GM21528 (cell line): ENCODE measurements around the gene DUSP15.
"Not testable (repeated sequence)": the region's sequence is repeated elsewhere in the genome, so short reads cannot be mapped to it uniquely, and the experiment has no call there.

ENCODE experiments used
- ATAC-seq: cut with Tn5 transposase; IDR thresholded peaks from one replicate; pipeline ENCODE4 v1.9.1; 2021; ENCODE audit warnings: mild to moderate bottlenecking, moderate library complexity; ENCODE audit not compliant: unreplicated experiment, low FRiP score

DUSP15 gene

DNA sequence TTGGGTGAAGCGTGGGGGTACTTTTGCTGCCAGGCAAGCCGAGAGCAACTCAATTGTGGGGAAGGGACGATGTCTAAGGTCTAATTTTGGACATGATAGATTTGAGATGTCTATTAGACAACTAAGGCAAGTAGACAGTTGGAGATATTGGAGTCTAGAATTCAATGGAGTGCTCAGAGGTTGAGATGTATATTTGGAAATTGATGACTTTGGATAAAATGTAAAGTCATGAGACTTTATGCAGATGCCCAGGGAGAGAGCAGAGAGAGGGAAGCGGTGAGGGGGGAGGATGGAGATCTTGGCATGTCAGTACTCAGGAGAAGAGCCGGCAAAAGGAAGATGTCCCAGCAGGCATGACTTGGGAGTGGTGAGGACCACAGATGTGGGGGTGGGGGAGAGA lies 44.3 kb downstream of the DUSP15 start:
- ATAC-seq, result no peak

DNA sequence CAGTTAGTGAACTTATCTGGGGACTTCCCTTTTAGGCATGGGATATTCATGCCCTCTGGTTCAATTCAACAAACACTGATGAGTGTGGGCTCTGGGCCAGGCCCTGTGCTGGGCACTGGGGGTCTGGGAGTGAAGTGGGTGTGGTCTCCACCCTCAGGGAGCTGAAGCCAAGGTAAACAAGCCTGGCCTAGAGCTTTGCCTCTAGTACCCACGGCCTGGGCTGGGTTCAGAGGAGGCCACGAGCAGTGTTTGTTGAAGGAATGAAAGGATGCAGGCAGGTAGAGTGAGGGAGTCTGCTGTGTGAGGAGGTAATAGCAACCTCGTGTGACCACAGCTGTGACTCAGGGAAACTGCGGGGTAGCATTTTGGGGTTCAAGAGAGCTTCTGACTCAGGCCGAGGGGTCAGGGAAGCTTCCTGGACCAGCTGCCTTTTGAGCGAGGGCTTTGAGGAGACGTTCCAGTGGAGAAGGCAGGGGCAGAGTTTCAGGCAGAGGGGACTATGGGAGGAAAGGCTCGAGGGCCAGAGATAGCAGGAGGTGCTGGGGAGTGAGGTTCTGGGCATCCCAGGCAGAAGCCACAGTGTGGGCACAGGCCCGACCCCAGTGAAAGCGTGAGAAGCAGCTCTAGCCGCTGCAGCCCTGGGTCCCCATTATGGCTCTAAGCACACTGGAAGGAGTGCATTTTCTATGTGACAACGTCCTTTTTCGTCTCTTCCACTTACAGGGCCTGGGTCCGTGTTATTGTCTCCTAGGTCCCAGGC lies 45.6 kb downstream of the DUSP15 start:
- no peak for ATAC-seq

- ATAC-seq, result no peak
Measured at GRCh38 chr20:31824125-31824485, 46.2 kb downstream of the DUSP15 start.

- no peak for ATAC-seq
Measured at GRCh38 chr20:31823360-31824124, 46.8 kb downstream of the DUSP15 start.

DNA sequence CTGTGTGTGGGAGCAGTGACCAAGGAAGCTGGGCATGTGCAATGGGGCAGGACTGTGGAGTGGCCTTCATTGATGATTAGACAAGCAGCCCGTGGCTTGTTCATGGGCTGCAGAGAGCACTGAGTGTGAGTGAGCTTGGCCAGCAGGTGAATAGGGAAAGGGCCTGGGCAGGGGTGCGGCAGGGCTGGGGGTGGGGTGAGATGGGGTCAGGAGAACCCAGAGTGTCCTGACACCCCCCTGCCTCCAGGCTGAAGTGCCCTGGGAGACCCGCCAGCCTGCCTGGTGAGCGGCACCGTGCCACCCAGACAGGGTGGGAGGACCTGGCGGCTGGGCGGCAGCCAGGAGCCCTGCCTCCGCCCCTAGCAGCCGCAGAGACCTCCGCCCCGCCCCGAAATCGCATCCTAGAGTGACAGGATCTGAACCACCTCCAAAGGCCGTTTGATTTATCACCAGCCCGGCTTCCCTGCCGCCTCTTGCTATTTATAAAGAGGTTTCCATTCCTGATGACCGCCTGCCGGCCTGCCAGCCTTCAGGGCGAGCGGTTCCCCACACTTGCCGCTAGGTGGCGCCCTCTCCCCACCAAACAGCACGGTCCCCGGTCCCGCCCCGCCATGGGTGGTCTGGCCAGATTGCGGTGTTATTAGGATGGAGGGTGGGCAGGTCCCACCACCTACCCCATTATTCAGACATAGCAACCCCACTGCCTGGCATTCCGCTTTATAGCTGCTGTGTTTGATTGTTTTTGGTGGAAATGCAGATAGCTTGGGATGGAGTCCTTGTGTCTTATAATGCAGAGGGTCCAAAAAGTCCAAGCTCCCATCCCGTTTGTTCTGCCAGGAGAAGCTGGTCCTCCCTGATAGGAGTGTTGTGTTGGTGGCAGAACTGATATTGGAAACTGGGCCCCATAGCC lies 47.7 kb downstream of the DUSP15 start:
- ATAC-seq, result peak; percentile 60

GRCh38 chr20:31821427-31821826 lies 48.9 kb downstream of the DUSP15 start:
- ATAC-seq, result no peak

DNA sequence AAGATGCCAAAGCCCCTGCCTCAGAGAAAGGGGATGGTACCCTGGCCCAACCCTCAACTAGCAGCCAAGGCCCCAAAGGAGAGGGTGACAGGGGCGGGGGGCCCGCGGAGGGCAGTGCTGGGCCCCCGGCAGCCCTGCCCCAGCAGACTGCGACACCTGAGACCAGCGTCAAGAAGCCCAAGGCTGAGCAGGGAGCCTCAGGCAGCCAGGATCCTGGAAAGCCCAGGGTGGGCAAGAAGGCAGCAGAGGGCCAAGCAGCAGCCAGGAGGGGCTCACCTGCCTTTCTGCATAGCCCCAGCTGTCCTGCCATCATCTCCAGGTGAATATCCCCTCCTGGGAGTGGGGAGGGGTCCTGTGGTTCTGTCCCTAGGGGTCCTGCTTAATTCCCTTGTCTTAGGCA lies 50.1 kb downstream of the DUSP15 start:
- no peak for ATAC-seq

DNA sequence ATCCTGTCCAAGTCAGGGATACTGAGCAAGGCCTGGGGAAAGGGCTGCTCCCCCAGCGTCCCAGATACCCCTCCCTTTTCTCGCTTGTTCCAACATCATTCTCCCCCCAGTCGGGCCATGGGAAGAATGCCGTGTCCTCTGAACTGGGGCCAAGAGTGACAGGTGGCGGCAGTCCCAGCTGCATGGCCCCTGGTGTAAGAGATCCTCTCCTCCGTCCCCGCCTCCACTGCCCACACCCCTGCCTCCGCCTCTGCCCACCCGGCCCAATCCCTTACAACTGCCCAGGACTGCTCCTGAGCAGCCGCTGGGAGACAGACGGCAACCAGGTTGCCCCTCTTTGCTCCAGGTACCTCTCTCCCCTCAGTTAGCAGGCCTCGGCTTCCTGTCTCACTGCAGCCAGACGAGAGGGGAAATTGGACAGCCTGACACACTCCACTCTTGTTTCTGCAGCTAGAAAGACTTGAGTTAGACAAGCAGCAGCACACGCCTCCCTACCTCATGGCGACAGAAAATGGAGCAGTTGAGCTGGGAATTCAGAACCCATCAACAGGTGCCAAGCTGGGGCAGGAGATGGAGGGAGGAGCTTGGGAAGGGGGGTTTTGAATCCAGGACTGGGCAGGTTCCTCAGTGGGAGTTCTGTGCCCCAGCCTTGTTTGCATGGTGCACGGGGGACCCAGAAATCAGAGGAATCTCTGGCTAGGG lies 51.1 kb downstream of the DUSP15 start, which contains the start of gene MYLK2:
Gene MYLK2 (plus strand): TSS at position 274 of the 702 bp plus-strand sequence. CDS start 225 bp downstream, at position 499.
- no peak for ATAC-seq

- ATAC-seq, result no peak
Measured at GRCh38 chr20:31818376-31818908, 51.9 kb downstream of the DUSP15 start.

DNA sequence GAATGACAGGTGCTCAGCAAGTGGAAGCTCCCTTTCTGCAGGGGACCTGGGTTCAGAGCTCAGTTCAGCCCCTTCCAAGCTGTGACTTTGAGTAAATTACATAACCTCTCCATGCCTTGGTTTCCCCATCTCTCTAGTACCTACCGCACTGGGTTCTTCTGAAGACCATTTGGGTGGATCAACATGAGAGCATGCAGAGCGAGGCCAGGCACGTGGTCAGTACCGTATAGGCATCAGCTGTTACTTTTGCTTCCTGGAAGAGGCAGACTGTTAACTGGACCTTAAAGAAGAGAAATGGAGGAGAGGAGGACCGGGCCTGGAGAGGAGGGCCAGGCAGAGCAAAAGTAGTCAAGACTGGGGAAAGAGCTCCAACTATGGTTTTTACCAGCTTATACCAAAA lies 52.9 kb downstream of the DUSP15 start:
- no peak for ATAC-seq

DNA sequence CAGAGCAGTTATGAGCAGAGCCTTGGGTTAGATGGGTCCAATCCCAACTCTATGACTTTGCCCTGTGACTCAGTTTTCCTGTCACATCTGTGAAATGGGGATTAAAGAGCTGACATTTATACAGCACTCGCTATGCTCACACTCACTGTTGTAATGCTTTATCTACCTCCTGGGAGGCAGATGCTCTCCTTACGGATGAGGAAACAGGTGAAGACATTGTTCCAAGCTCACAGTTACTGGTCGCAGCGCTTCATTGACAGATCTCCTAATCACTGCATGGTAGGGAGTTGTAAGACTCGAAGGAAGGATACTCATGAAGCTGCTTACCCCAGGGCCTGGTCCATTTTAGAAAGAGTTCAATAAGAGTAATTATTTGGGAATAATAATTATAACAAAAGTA lies 54.1 kb downstream of the DUSP15 start:
- ATAC-seq, result no peak

DNA sequence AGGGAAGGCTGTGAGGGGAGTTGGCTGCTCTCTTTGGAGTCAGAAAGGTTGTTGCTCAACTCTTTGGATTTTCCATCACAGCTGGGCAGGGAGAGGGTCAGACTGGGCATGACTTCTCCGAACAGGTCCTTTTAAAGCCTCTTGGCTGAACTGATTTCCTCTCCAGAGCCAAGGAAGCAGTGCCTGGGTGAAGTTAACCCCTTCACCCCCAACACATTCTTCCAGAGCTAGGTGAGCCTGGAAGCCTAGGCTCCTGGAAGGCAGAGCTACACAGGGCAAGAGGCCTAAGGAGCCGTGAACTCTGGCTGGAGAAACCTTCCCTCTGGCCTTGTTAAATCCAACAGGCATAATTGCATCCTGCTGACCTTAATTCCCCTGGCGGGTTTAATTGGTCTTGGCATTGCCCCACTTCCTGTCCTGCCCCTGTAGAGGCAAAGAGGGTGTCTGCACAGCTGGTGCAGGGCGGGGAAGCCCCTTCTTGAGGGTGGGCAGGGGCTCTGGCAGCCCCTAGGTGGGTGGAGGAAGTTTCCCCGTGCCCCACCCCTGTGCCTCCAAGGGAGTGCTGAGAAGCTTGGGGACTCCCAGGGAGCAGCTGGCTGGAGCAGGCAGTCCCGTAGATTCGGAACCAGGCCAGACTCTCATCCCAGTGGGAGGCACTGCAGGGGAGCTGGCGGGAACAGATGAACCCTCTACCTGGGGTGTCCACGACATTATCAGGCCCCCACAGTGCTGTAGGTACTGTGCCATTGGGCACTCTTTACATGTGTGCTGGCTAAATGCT lies 54.7 kb downstream of the DUSP15 start:
- ATAC-seq, result no peak

DNA sequence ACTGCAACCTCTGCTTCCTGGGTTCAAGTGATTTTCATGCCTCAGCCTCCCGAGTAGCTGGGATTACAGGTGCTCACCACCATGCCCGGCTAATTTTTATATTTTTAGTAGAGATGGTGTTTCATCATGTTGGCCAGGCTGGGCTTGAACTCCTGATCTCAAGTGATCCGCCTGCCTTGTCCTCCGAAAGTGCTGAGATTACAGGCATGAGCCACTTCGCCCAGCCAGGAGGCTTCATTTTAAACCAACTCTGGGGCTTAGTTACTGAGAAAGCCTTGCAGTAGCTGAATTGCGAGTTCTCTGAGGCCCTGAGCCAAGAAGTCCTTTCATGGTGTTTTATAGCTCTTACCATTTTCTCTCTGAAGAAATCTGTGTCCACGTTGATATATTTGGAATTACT lies 56.2 kb downstream of the DUSP15 start:
- not testable (repeated sequence) for ATAC-seq

- ATAC-seq, result no peak
Measured at GRCh38 chr20:31813611-31814010, 56.7 kb downstream of the DUSP15 start.

DNA sequence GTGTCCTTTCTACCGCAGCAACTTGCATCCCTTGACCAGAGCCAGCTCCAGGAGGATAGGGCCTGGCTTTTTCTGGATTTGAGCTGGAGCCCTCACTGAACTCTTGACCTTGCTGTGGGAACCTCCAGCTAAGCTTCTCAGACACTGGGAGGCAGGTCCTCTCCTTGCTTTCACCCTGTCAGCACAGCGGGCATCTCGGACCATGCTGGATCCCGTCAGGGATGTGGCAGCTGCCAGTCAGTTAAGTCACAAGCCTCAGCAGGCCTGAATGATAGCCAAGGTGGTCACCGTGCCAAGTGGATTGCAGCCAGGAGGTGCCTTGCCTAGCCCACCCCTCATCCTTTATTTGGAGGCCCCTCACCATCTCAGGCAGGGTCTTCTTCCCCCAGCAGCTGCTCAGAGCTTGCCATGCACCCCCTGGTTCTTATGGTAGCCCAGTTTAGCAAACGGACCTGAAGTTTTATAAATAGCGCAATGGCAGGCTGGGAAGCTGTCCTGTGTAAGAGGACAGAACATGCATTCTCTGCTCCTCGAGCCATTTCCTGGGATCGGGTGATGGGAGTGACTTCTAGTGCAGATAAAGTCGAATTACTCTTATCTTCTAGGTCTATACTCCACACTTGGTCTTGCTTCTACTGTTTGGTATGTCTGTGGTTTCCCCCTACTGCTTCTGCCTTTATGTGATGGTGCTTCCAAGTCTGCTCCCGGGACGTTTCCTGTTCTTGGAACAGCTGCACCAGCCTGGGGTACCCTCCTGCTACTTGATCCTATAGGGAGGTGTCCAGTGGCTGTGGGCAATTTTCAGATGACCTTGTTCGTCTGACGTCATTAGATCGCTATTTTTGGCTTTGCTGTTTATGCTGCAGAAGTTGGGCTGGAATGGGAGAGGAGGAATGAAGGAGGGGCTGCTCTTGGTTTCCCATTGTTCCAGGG lies 58.3 kb downstream of the DUSP15 start:
- no peak for ATAC-seq

DNA sequence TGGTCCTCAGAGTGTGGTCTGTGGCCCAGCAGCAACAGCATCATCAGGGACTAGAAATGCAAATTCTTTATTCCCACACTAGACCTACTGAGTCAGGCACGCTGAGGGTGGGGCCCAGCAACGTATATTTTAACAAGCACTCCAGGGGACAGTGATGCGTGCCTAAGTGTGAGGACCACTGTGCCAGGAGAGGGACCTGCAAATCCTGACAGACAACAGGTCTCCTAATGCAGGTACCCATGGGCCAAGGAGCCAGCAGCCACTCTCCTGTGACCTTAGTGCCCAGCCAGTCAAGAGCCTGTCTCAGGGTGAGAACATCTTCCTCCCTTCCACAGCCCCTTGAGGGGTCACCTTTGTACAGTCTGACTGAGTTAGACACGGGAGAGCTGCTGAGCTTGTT lies 59.1 kb downstream of the DUSP15 start:
- ATAC-seq, result no peak
